WERI-Rb-1 (cell line): ENCODE results near the gene PM20D2.

Experiments used
- DNase-seq: peaks from one replicate; pipeline ENCODE4 v3.0.0-alpha.2; 2020
- H3K27ac ChIP-seq: fragments of 250-450 bp; sonication (Bioruptor Pico); 2 replicates; pipeline ENCODE4 v1.5.1; 2020; ENCODE audit warnings: mild to moderate bottlenecking, moderate library complexity
- H3K27me3 ChIP-seq: fragments of 250-450 bp; sonication (Bioruptor Pico); 2 replicates; pipeline ENCODE4 v1.5.1; 2021; ENCODE audit warnings: mild to moderate bottlenecking, low read depth, moderate library complexity; ENCODE audit not compliant: insufficient read depth, severe bottlenecking
- H3K36me3 ChIP-seq: fragments of 250-450 bp; sonication (Bioruptor Pico); 2 replicates; pipeline ENCODE4 v1.5.1; 2020; ENCODE audit warnings: mild to moderate bottlenecking, moderate library complexity
- H3K4me3 ChIP-seq: 2 replicates; pipeline ENCODE4 v1.5.1; 2011; ENCODE audit warnings: low read depth, mild to moderate bottlenecking, control low read depth, low read length
- H3K9me3 ChIP-seq: fragments of 250-450 bp; sonication (Bioruptor Pico); 2 replicates; pipeline ENCODE4 v1.5.1; 2021; ENCODE audit warnings: mild to moderate bottlenecking, moderate library complexity; ENCODE audit not compliant: severe bottlenecking
- CTCF ChIP-seq: IDR thresholded peaks from 2 replicates; pipeline ENCODE4 v1.5.1; 2011; ENCODE audit warnings: low read depth, mild to moderate bottlenecking, control low read depth, inconsistent platforms, low read length

Gene PM20D2

GRCh38 chr6:89209457-89209856 lies 63.6 kb downstream of the PM20D2 start:
- no peak for DNase-seq
- TF ChIP-seq CTCF = no peak
- Histone ChIP-seq H3K36me3 (no peaks in the 10 kb centered on the region), H3K27ac (no peak overlapping the region), H3K27me3 (no peaks in the 10 kb centered on the region), H3K4me3 (no peak overlapping the region), H3K9me3 (no peaks in the 10 kb centered on the region)

DNA sequence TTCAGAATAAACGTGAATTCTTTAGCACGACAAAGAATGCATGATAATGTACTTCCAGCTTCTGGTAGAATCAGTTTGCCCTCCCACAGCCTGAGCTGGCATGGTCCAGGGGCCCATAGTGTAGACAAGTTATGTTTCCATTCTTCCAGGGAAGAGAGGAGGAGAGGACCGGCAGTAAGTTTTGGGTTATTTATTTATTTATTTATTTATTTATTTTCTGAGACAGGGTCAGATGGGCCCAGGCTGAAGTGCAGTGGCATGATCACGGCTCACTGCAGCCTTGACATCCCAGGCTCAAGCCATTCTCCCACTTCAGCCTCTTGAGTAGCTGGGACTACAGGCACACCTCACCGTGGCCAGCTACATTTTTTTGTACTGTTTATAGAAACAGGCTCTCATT lies 66.6 kb downstream of the PM20D2 start:
- H3K27me3 ChIP-seq = no peaks in the 10 kb centered on the region

GRCh38 chr6:89214197-89214596 lies 68.3 kb downstream of the PM20D2 start:
- no peak overlapping the region for H3K4me3 ChIP-seq
- no peak for DNase-seq
- H3K27me3 ChIP-seq = no peaks in the 10 kb centered on the region
- no peak overlapping the region for H3K27ac ChIP-seq
- no peaks in the 10 kb centered on the region for H3K36me3 ChIP-seq
- no peaks in the 10 kb centered on the region for H3K9me3 ChIP-seq
- TF ChIP-seq CTCF = no peak

More for the DNA sequence above, 66.6 kb downstream of the PM20D2 start:
- DNase-seq = no peak
- H3K36me3 ChIP-seq = no peaks in the 10 kb centered on the region
- H3K9me3 ChIP-seq = no peaks in the 10 kb centered on the region
- H3K27ac ChIP-seq = no peak overlapping the region
- no peak for TF ChIP-seq CTCF
- H3K4me3 ChIP-seq = no peak overlapping the region
